Measurements from ENCODE around the gene TRAF3IP3.

Gene TRAF3IP3

GRCh38 chr1:209756615-209757445 lies 977 bp downstream of the TRAF3IP3 start:
- no peak overlapping the region for H3K4me3 ChIP-seq (ENCODE audit: low read length)
- no peak for TF ChIP-seq CTCF (conservative IDR thresholded peaks at IDR 0.05; ENCODE audit: low read length)

GRCh38 chr1:209758400-209758799 lies 2.5 kb downstream of the TRAF3IP3 start:
- no peak for DNase-seq (ENCODE audit: low read depth)
- no peak for TF ChIP-seq CTCF (conservative IDR thresholded peaks at IDR 0.05; ENCODE audit: low read length)
- H3K4me3 ChIP-seq (ENCODE audit: low read length) = no peak overlapping the region

More at GRCh38 chr1:209756615-209757445, 977 bp downstream of the TRAF3IP3 start:
- no peak for DNase-seq (ENCODE audit: low read depth)

- TF ChIP-seq CTCF (conservative IDR thresholded peaks at IDR 0.05; ENCODE audit: low read length) = no peak
- no peak overlapping the region for H3K4me3 ChIP-seq (ENCODE audit: low read length)
- no peak for DNase-seq (ENCODE audit: low read depth)
These were observed 4.0 kb downstream of the TRAF3IP3 start for GRCh38 chr1:209759829-209760359.

GRCh38 chr1:209761011-209761635 lies 5.3 kb downstream of the TRAF3IP3 start:
- TF ChIP-seq CTCF (conservative IDR thresholded peaks at IDR 0.05; ENCODE audit: low read length) = no peak
- no peak overlapping the region for H3K4me3 ChIP-seq (ENCODE audit: low read length)
- DNase-seq (ENCODE audit: low read depth) = peak; percentile 48

- no peak for DNase-seq (ENCODE audit: low read depth)
- no peak for TF ChIP-seq CTCF (conservative IDR thresholded peaks at IDR 0.05; ENCODE audit: low read length)
- H3K4me3 ChIP-seq (ENCODE audit: low read length) = no peak overlapping the region
These were observed 10.2 kb downstream of the TRAF3IP3 start for GRCh38 chr1:209766051-209766450.

DNA sequence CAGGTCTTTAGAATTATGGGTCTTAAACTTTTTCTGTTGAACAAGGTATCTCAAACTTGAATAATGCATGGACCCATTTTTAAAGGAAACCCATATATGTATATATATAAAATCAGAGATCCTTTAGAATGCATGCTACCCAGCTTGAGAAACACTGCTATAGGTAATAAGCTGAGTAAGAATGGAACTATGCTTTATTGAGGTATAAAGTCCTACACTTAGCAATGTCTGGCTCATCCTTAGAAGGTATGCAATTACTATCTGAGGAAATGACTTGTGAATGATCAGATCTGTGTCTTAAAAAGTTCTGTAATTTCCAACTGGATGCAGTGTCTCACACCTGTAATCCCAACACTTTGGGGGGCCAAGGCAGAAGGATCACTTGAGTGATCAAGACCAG lies 11.2 kb downstream of the TRAF3IP3 start:
- DNase-seq (ENCODE audit: low read depth) = no peak
- no peak for TF ChIP-seq CTCF (conservative IDR thresholded peaks at IDR 0.05; ENCODE audit: low read length)
- no peak overlapping the region for H3K4me3 ChIP-seq (ENCODE audit: low read length)

Measured in AG10803 (cell line).